Right cardiac atrium (tissue), 5 donors: ENCODE results near the gene SLC35B2. TPM values are rescaled to one million over a fixed set of nuclear protein-coding genes. Genes with fewer than 3 reads are reported as not detected.

Experiments
- ATAC-seq, 2 donors: fragments of 200-7000 bp; cut with Tn5 transposase; one replicate each; pipeline versions ENCODE4 v1.8.0 to v1.9.1; 2020; ENCODE audit warnings: moderate library complexity in 2 of 2, mild to moderate bottlenecking in 1 of 2
- DNase-seq, 3 donors: peaks; one replicate each; pipeline ENCODE4 v3.0.0-alpha.2; 2020
- H3K27ac ChIP-seq: one replicate; pipeline ENCODE4 v1.5.1; 2013; ENCODE audit warnings: mild to moderate bottlenecking, low read length, control low read depth, moderate library complexity
- H3K27me3 ChIP-seq: one replicate; pipeline ENCODE4 v1.6.1; 2013; ENCODE audit not compliant: control insufficient read depth, insufficient read depth
- H3K4me1 ChIP-seq: one replicate; pipeline ENCODE4 v1.6.1; 2013; ENCODE audit warnings: low read length; ENCODE audit not compliant: control insufficient read depth, insufficient read depth
- H3K4me3 ChIP-seq: one replicate; pipeline ENCODE4 v1.5.1; 2013; ENCODE audit warnings: low read length, control low read depth
- H3K9me3 ChIP-seq: one replicate; pipeline ENCODE4 v1.6.1; 2013; ENCODE audit warnings: low read length; ENCODE audit not compliant: control insufficient read depth
- WGBS: extraction: QIAGEN DNeasy Blood & Tissue Kit; methylation state at CpG from one replicate; pipeline ENCODE4 v1.1.7; 2013; 5-methylcytosine and 5-hydroxymethylcytosine counted together
- intact Hi-C, 4 donors: fragments of 100-400 bp; cut with DNase I; formaldehyde crosslinking; loops; one replicate each; pipeline versions ENCODE4 v1.11.0 to v1.14.0; 2022 to 2023
- polyA plus RNA-seq: library from polyadenylated mRNA; stranded (reverse); fragments of 200-250 nt; gene quantifications from one replicate; pipeline ENCODE4 v1.2.3, GENCODE V29; 2013
- total RNA-seq, 4 donors: library from RNA; stranded (reverse); fragmentation: NEBNext Ultra II Directional; extraction: Animal tissue kit (Norgen Biotek cat#: 25700); gene quantifications; one replicate each; pipeline ENCODE4 v1.2.1, GENCODE V29; 2021
- donor health status: healthy with polysubstance abuse.
- donor health status: DM: no; HTN: yes; CAD: no.
- donor health status: DM: no; HTN: no; CAD: no.
- donor health status: DM: no; HTN: yes; CAD: no; lungs with severe emphysema.
- donor health status: DM: yes; HTN: yes; CAD: no.

The SLC35B2 gene
- total and polyA plus RNA-seq, 5 donors, result 15.8 to 25.2 (median 21.8) TPM

DNA sequence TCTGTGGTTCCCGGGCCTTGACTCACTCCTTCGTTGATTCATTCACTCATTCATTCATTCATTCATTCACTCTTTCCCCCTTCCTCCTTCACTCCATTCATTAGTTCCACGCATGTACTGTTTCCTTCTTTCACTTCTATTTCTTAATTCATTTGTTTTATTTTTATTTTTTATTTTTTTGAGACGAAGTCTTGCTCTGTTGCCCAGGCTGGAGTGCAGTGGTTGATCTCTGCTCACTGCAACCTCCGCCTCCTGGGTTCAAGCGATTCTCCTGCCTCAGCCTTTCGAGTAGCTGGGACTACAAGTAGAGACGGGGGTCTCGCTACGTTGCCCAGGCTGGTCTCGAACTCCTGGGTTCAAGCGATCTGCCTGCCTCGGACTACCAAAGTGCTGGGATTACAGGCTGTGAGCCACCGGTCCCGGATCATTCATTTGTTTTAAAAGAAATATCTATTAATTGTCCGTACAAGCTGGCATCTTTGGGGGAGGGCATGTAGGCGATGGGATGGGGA is 8.4 kb upstream of the SLC35B2 start:
- ATAC-seq (no peak), DNase-seq (no peak)
- intact Hi-C loops, result loop anchor here in 1 of 4 donors (5.0 kb wide), 1 partner anchor 72 kb away; no protein-coding TSS in a partner anchor
- Histone ChIP-seq H3K4me1 (peaks cover 14% of the 10 kb centered on the region), H3K9me3 (no peaks in the 10 kb centered on the region), H3K27me3 (no peaks in the 10 kb centered on the region), H3K4me3 (peak overlapping the region; percentile 52), H3K27ac (no peak overlapping the region)
- WGBS, result 68% methylated on average over 17 of the region's 17 CpGs

DNA sequence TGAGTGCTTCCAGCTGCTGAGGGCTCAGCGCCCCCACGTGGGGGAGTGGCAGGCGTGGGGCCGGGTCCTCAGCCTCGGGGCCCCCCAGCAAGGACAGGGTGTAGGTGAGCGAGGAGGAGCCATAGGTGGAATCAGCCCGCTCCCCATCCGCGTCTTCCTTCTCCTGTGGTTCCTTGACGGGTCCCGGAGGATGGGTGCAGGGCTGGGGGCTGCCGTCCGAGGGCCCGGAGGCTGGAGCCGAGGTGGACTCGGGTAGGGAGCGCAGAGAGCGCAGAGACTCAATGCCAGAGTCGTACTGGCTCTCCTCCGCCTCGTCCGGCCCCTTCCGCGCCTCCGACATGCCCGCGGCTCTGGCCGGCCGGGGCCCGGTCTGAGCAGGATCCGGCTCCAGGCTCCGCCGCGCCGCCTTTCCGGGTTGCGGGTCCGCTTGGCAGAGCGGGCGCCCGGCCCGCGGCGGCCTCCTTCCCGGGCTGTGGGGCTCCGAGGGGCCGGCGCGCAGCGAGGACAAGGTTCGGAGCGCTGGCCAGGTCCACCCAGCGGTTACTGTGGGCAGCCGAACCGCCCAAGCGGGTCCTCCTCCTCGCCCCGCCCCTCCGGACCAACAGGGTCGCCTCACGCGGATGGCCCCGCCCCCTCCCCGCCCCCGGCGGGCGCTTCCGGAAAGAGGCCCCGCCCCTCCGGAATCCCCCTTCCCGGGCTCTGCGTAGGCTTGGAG is 7.8 kb upstream of the SLC35B2 start, which contains the start of gene NFKBIE:
Gene NFKBIE (minus strand): TSS at position 545 of the 715 bp plus-strand sequence. CDS start 205 bp downstream, at position 340.
- DNase-seq, result peak; percentile 97 to 99 (median 99)
- intact Hi-C loops, result loop anchor here in 1 of 4 donors (5.0 kb wide), 1 partner anchor 72 kb away; no protein-coding TSS in a partner anchor
- Histone ChIP-seq H3K27ac (peak within 1 kb of the TSS; percentile 10), H3K9me3 (no peaks in the 10 kb centered on the region), H3K4me3 (peak within 1 kb of the TSS; percentile 52), H3K4me1 (peaks cover 14% of the 10 kb centered on the region), H3K27me3 (no peaks in the 10 kb centered on the region)
- under 1% methylated on average over 71 of the region's 72 CpGs for WGBS
- ATAC-seq, result peak; percentile 93 to 95

DNA sequence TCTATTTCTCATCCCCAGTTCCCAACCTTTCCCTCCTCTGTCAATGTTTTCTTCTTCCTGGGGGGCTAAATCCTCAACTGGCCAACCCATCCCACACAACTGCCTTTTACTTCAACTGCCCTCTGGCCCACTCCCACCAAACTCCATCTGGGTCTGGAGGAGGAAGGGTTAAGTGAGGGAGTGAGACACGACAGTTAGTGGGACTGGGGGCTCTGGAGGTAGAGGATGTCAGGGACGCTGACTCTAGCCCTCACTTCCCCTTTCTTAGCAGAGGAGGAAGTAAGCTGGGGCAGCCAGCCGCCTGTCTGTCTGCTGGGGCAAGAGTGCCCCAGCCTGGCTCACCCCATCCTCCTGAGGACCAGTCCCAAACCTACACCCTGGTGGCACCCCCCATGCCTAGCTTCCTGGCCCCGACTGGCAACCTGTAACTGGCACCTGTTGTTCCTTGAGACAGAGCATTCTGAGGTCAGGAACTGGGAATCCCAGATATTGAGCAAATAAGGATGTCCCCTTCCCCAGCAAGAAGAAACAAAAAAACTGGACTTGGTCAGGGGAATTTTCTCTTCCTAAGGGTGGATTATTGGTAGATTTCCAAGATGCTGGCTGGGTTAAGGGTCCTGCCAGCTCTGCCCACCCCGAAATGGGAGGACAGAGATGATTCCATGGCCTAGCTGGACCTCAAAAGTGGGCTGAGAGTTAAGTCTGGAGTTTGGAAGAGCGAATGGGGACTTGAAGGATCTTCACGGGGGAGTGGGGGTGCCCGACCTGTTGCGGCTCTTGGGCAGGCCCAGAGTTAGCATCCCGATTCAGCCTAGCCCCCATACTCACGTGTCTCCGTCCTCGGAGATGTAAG is 7.1 kb upstream of the SLC35B2 start:
- ATAC-seq (peak in 1 of 2 donors; percentile 2), DNase-seq (peak in 1 of 3 donors; percentile 75)
- Histone ChIP-seq H3K4me1 (peaks cover 14% of the 10 kb centered on the region), H3K4me3 (peak overlapping the region; percentile 52), H3K9me3 (no peaks in the 10 kb centered on the region), H3K27me3 (no peaks in the 10 kb centered on the region), H3K27ac (no peak overlapping the region)
- WGBS, result 10% methylated on average over 13 of the region's 13 CpGs
- intact Hi-C loops, result loop anchor here in 1 of 4 donors (5.0 kb wide), 1 partner anchor 73 kb away; no protein-coding TSS in a partner anchor

DNA sequence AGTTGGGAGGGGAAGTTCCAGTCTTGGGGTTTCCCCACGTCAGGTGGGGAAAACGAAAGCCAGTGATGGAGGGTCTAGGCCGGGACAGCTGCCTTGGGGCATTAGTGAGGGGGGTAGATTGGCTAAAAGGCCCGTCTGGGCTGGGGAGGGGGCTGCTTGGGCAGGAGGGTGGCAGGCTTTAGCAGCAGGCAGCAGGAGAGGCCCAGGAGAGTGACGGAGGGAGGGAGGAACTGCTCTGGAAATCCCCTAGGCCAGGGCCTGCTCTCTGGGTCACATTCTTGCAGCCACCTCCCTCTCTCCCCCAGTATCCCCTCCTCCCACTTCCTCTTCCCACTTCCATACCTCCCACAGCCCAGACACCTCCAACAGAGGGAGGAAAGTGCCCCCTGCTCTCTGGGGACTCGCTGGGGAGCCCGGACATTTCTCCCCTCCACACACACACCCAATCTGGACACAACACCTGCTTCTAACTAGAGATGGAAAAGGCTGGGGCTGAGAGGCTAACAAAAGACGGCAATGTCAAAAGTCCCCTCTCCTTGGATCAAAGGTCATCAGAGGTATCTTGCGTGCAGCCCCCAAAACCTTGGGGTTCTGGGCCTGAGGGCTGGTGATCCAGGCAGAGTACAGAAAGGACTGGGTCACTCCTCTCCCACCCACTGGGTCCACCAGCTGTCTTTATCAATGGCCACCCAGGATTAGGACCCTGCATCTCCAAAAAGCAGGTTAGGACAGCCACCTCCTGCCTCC is 6.2 kb upstream of the SLC35B2 start:
- WGBS, result 43% methylated on average over 9 of the region's 9 CpGs
- Histone ChIP-seq H3K4me1 (peaks cover 14% of the 10 kb centered on the region), H3K9me3 (no peaks in the 10 kb centered on the region), H3K27ac (no peak overlapping the region), H3K4me3 (peak overlapping the region; percentile 52), H3K27me3 (no peaks in the 10 kb centered on the region)
- ATAC-seq (no peak), DNase-seq (no peak)
- intact Hi-C loops, result no loop called here

DNA sequence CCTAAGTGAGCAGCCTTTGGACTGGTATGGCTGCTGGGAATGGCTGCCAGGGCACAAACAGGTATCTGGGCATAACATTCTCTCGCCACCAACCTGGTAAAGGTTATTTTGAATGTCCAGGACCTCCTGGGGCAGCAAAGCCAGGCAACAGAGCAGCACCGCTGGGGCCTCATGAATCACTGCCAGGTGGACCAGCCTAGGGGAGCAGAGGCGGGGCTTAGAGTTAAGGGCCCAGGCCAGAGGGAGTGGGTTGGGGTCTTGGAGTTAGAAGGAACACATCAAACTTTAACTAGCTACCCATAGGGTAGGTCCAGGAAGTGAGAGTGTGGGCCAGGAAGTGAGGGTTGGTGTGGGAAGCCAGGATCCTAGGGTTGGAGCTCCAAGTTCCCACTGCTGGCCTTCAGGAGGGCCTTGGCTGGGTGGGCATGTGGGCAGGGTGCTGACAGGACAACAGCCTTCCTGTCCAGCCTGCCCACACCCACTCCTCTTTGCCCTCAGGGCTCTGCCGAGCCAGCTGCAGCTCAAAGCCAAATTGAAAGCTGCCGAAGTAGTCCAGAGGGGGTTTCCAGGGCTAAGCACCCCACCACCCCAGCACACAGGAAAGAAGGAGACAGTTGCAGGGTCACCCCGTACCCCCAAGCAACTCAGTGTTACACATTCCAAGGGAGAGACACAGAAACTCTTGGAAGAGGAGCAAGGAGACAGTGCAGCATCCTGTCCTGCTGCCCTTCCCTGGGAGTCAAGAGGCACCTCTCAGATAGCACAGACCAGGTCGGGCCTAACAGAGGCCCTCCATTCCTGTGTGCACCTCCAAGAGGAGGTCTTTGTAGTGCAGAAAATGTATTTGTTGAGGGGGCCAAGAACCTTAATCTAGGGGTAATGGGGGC is 5.4 kb upstream of the SLC35B2 start:
- Histone ChIP-seq H3K27ac (no peak overlapping the region), H3K4me3 (no peak overlapping the region), H3K9me3 (no peaks in the 10 kb centered on the region), H3K4me1 (peaks cover 17% of the 10 kb centered on the region), H3K27me3 (no peaks in the 10 kb centered on the region)
- intact Hi-C loops, result no loop called here
- no peak for ATAC-seq
- 63% methylated on average over 7 of the region's 7 CpGs for WGBS
- DNase-seq, result no peak

DNA sequence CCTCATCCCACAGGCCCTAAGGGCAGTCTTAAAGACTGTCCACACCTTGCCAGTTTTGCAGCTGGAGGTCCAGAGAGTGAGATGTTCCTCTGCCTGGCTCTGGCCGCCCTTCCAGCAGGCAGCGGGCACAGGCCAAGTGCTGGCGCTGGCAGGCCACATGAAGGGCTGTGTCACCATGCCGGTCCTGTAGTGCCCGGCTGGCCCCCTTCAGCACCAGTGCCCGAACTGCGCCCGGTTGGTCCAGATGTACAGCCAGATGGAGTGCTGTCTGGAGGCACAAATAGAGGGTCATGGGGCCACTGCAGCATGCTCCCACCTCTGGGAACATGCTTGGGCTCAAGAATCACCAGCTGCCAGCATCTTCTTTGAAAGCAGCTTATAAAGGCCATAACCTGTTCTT is 4.3 kb upstream of the SLC35B2 start:
- Histone ChIP-seq H3K4me3 (no peak overlapping the region), H3K4me1 (peaks cover 18% of the 10 kb centered on the region), H3K27ac (no peak overlapping the region), H3K27me3 (no peaks in the 10 kb centered on the region), H3K9me3 (no peaks in the 10 kb centered on the region)
- no peak for ATAC-seq
- no peak for DNase-seq
- 96% methylated on average over 8 of the region's 8 CpGs for WGBS
- intact Hi-C loops, result no loop called here

DNA sequence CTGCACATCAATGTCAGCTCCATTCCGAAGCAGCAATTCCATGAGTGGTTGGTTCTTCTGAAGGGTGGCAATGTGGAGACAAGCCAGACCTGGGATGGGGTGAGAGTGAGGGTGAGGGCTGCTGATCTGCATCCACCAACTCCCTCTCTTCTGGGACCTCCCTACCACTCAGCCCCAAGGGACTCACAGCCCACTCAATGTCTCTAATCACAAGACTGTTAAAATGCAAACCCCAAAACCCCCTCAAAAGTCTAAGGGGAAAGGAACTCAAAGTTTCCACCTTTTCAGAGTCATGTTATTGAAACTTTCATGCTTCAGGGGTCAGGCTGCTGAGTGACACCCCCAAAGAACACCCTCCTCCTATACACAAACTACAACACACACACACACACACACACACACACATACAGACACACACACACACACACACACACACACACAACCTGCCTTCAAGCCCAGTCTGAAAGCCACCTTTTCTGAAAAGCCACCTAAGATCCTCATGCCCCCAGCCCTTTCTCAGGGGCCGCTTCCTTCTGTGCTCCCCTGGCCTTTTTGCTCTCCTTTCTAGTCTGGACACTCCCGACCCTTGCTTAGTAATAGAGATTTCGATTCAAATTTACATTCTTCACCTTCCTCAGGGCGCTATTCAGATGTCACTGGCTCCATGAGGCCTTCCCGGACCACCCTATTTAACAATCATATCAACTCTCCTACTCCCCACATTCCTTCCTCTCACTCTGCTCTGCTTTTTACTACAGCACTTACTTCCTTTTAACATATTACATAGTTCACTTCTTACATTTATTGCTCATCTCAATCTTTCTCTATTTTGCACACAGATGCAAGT is 3.3 kb upstream of the SLC35B2 start:
- Histone ChIP-seq H3K4me3 (no peak overlapping the region), H3K4me1 (peaks cover 21% of the 10 kb centered on the region), H3K9me3 (no peaks in the 10 kb centered on the region), H3K27ac (no peak overlapping the region), H3K27me3 (no peaks in the 10 kb centered on the region)
- no peak for ATAC-seq
- no peak for DNase-seq
- WGBS, result 92% methylated on average over 6 of the region's 6 CpGs
- intact Hi-C loops, result no loop called here

DNA sequence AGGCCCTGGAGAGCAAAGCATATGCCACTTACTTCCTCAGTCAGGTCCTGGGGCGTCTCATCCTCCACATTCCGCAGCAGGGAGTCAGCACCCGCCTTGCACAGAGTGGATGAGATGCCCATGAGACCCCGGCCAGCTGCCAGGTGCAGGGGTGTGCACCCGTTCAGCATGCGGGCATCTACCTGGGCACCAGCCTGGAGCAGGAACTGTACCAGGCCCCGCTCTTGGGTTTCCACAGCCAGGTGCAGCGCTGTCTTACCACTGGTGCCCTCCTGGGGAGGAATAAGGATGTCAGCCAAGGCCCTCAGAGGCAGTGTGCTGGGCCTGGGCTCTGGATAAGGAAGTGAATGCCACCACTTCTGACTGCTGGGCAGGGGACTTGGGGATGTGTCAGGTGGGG is 2.7 kb upstream of the SLC35B2 start:
- Histone ChIP-seq H3K4me1 (peaks cover 21% of the 10 kb centered on the region), H3K27ac (no peak overlapping the region), H3K9me3 (no peaks in the 10 kb centered on the region), H3K27me3 (no peaks in the 10 kb centered on the region), H3K4me3 (no peak overlapping the region)
- DNase-seq, result no peak
- intact Hi-C loops, result no loop called here
- no peak for ATAC-seq
- WGBS, result 93% methylated on average over 8 of the region's 8 CpGs

DNA sequence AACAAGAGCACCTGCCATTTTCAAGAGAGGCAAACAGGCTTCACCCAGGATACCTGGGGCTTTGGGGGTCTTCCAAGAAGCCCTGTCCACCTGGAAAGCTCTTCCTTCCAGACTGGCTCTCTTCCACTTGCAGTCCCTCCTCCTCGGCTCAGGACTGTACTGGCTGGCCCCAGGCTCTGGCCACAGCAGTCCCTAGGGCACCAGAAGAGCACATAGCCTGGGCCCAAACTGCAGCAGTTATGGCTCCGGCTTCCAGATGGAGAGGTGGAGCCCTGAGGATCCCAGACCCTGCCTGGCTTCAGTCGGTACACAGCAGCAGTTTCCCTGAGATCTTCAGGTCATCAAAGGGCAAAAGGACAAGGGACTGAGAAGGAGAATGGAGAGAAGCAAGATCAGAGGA is 1.6 kb upstream of the SLC35B2 start:
- Histone ChIP-seq H3K4me1 (peaks cover 16% of the 10 kb centered on the region), H3K27ac (no peak overlapping the region), H3K27me3 (no peaks in the 10 kb centered on the region), H3K4me3 (no peak overlapping the region), H3K9me3 (no peaks in the 10 kb centered on the region)
- WGBS, result 93% methylated on average over 3 of the region's 3 CpGs
- DNase-seq (no peak), ATAC-seq (no peak)
- intact Hi-C loops, result no loop called here
